H1 (cell line): ENCODE results near the gene NFASC. TPM values are rescaled to one million over a fixed set of nuclear protein-coding genes. Genes with fewer than 3 reads are reported as not detected.

ENCODE experiments used
- CTCF ChIA-PET: fragments of 300-600 bp; sonication (Branson Sonifier 250); formaldehyde crosslinking; loops from one replicate; lab custom pipeline; 2021; ENCODE audit not compliant: partially characterized antibody; lab: Charles Lee
- POLR2A ChIA-PET: fragments of 300-600 bp; sonication (Branson Sonifier 250); formaldehyde crosslinking; loops from one replicate; lab custom pipeline; 2021; ENCODE audit warnings: inconsistent platforms; ENCODE audit not compliant: partially characterized antibody; lab: Charles Lee
- DNase-seq, 2 experiments: peaks; one replicate each; pipeline versions ENCODE4 v3.0.0 to v3.0.0-alpha.2; 2010 to 2022; ENCODE audit warnings: low spot score in 2 of 2, low read depth in 1 of 2, mixed read lengths in 1 of 2
- FAIRE-seq: peaks from 2 replicates; lab custom pipeline; 2011; peaks lifted over from hg19 to GRCh38; lab: Jason Lieb, UNC
- H2AFZ ChIP-seq: 2 replicates; pipeline ENCODE4 v1.8.1; 2012; ENCODE audit warnings: low read length, inconsistent platforms
- H2AK5ac ChIP-seq: 2 replicates; pipeline ENCODE4 v1.6.1; 2013; ENCODE audit warnings: low read depth, low read length
- H2BK120ac ChIP-seq: replicated peaks from 2 replicates; pipeline ENCODE3; 2013; ENCODE audit warnings: low read depth, low read length, inconsistent platforms
- H2BK12ac ChIP-seq: 2 replicates; pipeline ENCODE4 v1.6.1; 2013; ENCODE audit warnings: low read depth, low read length
- H2BK15ac ChIP-seq: 2 replicates; pipeline ENCODE4 v1.6.1; 2013; ENCODE audit warnings: low read length
- H2BK20ac ChIP-seq: 2 replicates; pipeline ENCODE4 v1.6.1; 2013; ENCODE audit warnings: low read length
- H2BK5ac ChIP-seq: 2 replicates; pipeline ENCODE4 v1.6.1; 2013; ENCODE audit warnings: low read depth, low read length
- H3K14ac ChIP-seq: 2 replicates; pipeline ENCODE4 v1.6.1; 2013; ENCODE audit warnings: inconsistent platforms; ENCODE audit not compliant: insufficient read length
- H3K18ac ChIP-seq: 2 replicates; pipeline ENCODE4 v1.6.1; 2013; ENCODE audit warnings: low read length; ENCODE audit errors: extremely low read depth
- H3K23ac ChIP-seq: 2 replicates; pipeline ENCODE4 v1.6.1; 2013; ENCODE audit warnings: inconsistent platforms; ENCODE audit not compliant: insufficient read length
- H3K23me2 ChIP-seq: 2 replicates; pipeline ENCODE4 v1.6.1; 2013; ENCODE audit warnings: low read depth, low read length
- H3K27ac ChIP-seq: 2 replicates; pipeline ENCODE4 v1.6.1; 2011; ENCODE audit warnings: low read depth, low read length, inconsistent platforms
- H3K27me3 ChIP-seq, 4 experiments: replicated peaks in 1 of 4; 1 replicate in 1 of 4; 2 replicates in 3 of 4; pipeline versions ENCODE4 v1.6.1 to v1.8.1; 2011 to 2013; ENCODE audit warnings: low read length in 3 of 4, mild to moderate bottlenecking in 3 of 4, inconsistent platforms in 2 of 4, mixed read lengths in 2 of 4, moderate library complexity in 1 of 4; ENCODE audit not compliant: control insufficient read depth in 3 of 4, insufficient read depth in 3 of 4; ENCODE audit errors: extremely low read depth in 1 of 4
- H3K36me3 ChIP-seq, 4 experiments: 2 replicates each; pipeline versions ENCODE4 v1.6.1 to v1.8.1; 2011 to 2013; ENCODE audit warnings: mild to moderate bottlenecking in 4 of 4, low read length in 3 of 4, moderate library complexity in 2 of 4, control low read depth in 1 of 4, inconsistent platforms in 1 of 4; ENCODE audit not compliant: insufficient read depth in 4 of 4, control insufficient read depth in 2 of 4
- H3K4ac ChIP-seq: replicated peaks from 2 replicates; pipeline ENCODE3; 2013; ENCODE audit warnings: low read length, low read depth, mixed read lengths, inconsistent platforms; ENCODE audit not compliant: insufficient read length
- H3K4me1 ChIP-seq, 4 experiments: replicated peaks in 1 of 4; 1 replicate in 1 of 4; 2 replicates in 3 of 4; pipeline versions ENCODE4 v1.6.1 to v1.8.1; 2011 to 2013; ENCODE audit warnings: low read length in 3 of 4, inconsistent platforms in 2 of 4, mixed read lengths in 1 of 4; ENCODE audit not compliant: insufficient read depth in 4 of 4, control insufficient read depth in 3 of 4
- H3K4me2 ChIP-seq, 2 experiments: 2 replicates each; pipeline versions ENCODE4 v1.6.1 to v1.8.1; 2011 to 2013; ENCODE audit warnings: low read depth in 2 of 2, low read length in 2 of 2, control low read depth in 1 of 2, inconsistent platforms in 1 of 2, mild to moderate bottlenecking in 1 of 2; ENCODE audit not compliant: insufficient read depth in 1 of 2
- H3K4me3 ChIP-seq, 4 experiments: fragments of 200-600, 300-600 bp in 1 of 4; sonication (generic), shearing (Covaris generic), sonication (Bioruptor Twin) in 1 of 4; 2 replicates each; pipeline versions ENCODE4 v1.5.1 to v1.8.1; 2011 to 2016; ENCODE audit warnings: low read length in 4 of 4, low read depth in 3 of 4, control low read depth in 2 of 4, inconsistent platforms in 2 of 4, mild to moderate bottlenecking in 2 of 4, mixed read lengths in 1 of 4, moderate library complexity in 1 of 4; ENCODE audit not compliant: insufficient read depth in 2 of 4; ENCODE audit errors: extremely low read depth in 1 of 4
- H3K56ac ChIP-seq: replicated peaks from 2 replicates; pipeline ENCODE3; 2013; ENCODE audit warnings: low read depth, mild to moderate bottlenecking, mixed read lengths, low read length, inconsistent platforms; ENCODE audit not compliant: insufficient read length
- H3K79me1 ChIP-seq: 2 replicates; pipeline ENCODE4 v1.6.1; 2013; ENCODE audit warnings: low read depth, low read length, control low read depth
- H3K79me2 ChIP-seq, 2 experiments: 2 replicates each; pipeline versions ENCODE4 v1.6.1 to v1.8.1; 2012 to 2013; ENCODE audit warnings: low read length in 2 of 2, mild to moderate bottlenecking in 2 of 2, inconsistent platforms in 1 of 2; ENCODE audit not compliant: insufficient read depth in 2 of 2, control insufficient read depth in 1 of 2
- H3K9ac ChIP-seq, 4 experiments: replicated peaks in 1 of 4; 1 replicate in 1 of 4; 2 replicates in 3 of 4; pipeline versions ENCODE4 v1.6.1 to v1.8.1; 2011 to 2013; ENCODE audit warnings: low read depth in 3 of 4, low read length in 3 of 4, control low read depth in 2 of 4, mild to moderate bottlenecking in 2 of 4, moderate library complexity in 2 of 4, inconsistent platforms in 1 of 4; ENCODE audit errors: extremely low read depth in 1 of 4
- H3K9me3 ChIP-seq, 2 experiments: 2 replicates each; pipeline versions ENCODE4 v1.6.1 to v1.8.1; 2012 to 2013; ENCODE audit warnings: mild to moderate bottlenecking in 2 of 2, moderate library complexity in 2 of 2, control low read depth in 1 of 2, inconsistent platforms in 1 of 2, low read depth in 1 of 2, low read length in 1 of 2, mixed read lengths in 1 of 2; ENCODE audit not compliant: insufficient read depth in 2 of 2
- H4K20me1 ChIP-seq, 2 experiments: replicated peaks in 1 of 2; 2 replicates each; pipeline versions ENCODE3 to v1.8.1; 2011 to 2013; ENCODE audit warnings: inconsistent platforms in 2 of 2, low read length in 2 of 2, mild to moderate bottlenecking in 1 of 2; ENCODE audit not compliant: insufficient read depth in 2 of 2, control insufficient read depth in 1 of 2
- H4K5ac ChIP-seq: 2 replicates; pipeline ENCODE4 v1.6.1; 2013; ENCODE audit warnings: low read length, low read depth, mixed read lengths, inconsistent platforms; ENCODE audit not compliant: insufficient read length
- H4K8ac ChIP-seq: 2 replicates; pipeline ENCODE4 v1.8.0; 2013; ENCODE audit warnings: mild to moderate bottlenecking, moderate library complexity, low read length, inconsistent platforms; ENCODE audit not compliant: insufficient read depth; ENCODE audit errors: extremely low read depth
- H4K91ac ChIP-seq: replicated peaks from 2 replicates; pipeline ENCODE3; 2013; ENCODE audit warnings: low read length, mixed read lengths, inconsistent platforms; ENCODE audit not compliant: insufficient read length
- ASH2L ChIP-seq: fragments of 200-600, 300-600 bp; sonication (generic); IDR thresholded peaks from one replicate; pipeline ENCODE4 v1.7.1; 2017; ENCODE audit warnings: low read length
- CEBPB ChIP-seq: IDR thresholded peaks from 2 replicates; pipeline ENCODE4 v1.6.1; 2012; ENCODE audit warnings: low read depth, low read length
- CREB1 ChIP-seq: IDR thresholded peaks from 2 replicates; pipeline ENCODE4 v1.6.1; 2012; ENCODE audit warnings: inconsistent platforms
- EGR1 ChIP-seq: IDR thresholded peaks from 2 replicates; pipeline ENCODE4 v1.6.1; 2011; ENCODE audit warnings: low read depth, low read length, borderline replicate concordance
- GTF2F1 ChIP-seq: IDR thresholded peaks from 2 replicates; pipeline ENCODE4 v1.6.1; 2012; ENCODE audit warnings: low read depth, low read length, improper control_type of control experiment, borderline replicate concordance
- KDM1A ChIP-seq: fragments of 200-600, 300-600 bp; sonication (generic); IDR thresholded peaks from 2 replicates; pipeline ENCODE4 v1.7.1; 2016; ENCODE audit warnings: mild to moderate bottlenecking, low read length, borderline replicate concordance
- POLR2A ChIP-seq, 2 experiments: IDR thresholded peaks; 1 replicate in 1 of 2; 2 replicates in 1 of 2; pipeline ENCODE4 v1.6.1; 2011; ENCODE audit warnings: low read depth in 2 of 2, low read length in 2 of 2, mild to moderate bottlenecking in 2 of 2; ENCODE audit errors: control extremely low read depth in 1 of 2
- POU5F1 ChIP-seq: IDR thresholded peaks from 2 replicates; pipeline ENCODE4 v1.6.1; 2011; ENCODE audit warnings: low read depth, mild to moderate bottlenecking, low read length, moderate library complexity
- RFX5 ChIP-seq: IDR thresholded peaks from 2 replicates; pipeline ENCODE4 v1.6.1; 2011; ENCODE audit warnings: low read depth, low read length, improper control_type of control experiment, borderline replicate concordance
- SIRT6 ChIP-seq: IDR thresholded peaks from one replicate; pipeline ENCODE4 v1.7.1; 2012; ENCODE audit warnings: low read length, inconsistent platforms
- SIX5 ChIP-seq: IDR thresholded peaks from 2 replicates; pipeline ENCODE4 v1.6.1; 2011; ENCODE audit warnings: mild to moderate bottlenecking, low read depth, low read length
- SP2 ChIP-seq: IDR thresholded peaks from 2 replicates; pipeline ENCODE4 v1.6.1; 2012; ENCODE audit warnings: mild to moderate bottlenecking, low read length, inconsistent platforms
- TBP ChIP-seq: IDR thresholded peaks from 2 replicates; pipeline ENCODE4 v1.6.1; 2011; ENCODE audit warnings: low read depth, low read length, improper control_type of control experiment
- WGBS, 2 experiments: shearing (Covaris generic) in 1 of 2; methylation state at CpG; one replicate each; pipeline versions ENCODE4 v1.1.6 to v1.1.7; 2013 to 2015; ENCODE audit warnings: low lambda C conversion rate in 2 of 2, mixed read lengths in 2 of 2, inconsistent platforms in 1 of 2, low coverage in 1 of 2, missing lambda C conversion rate in 1 of 2; ENCODE audit not compliant: insufficient replicate concordance in 2 of 2, insufficient coverage in 1 of 2, insufficient read length in 1 of 2; ENCODE audit errors: extremely low coverage in 1 of 2, missing lambda C conversion rate in 1 of 2; 5-methylcytosine and 5-hydroxymethylcytosine counted together
- polyA plus RNA-seq, 7 experiments: library from polyadenylated mRNA; depleted of rRNA in 3 of 7; stranded (reverse) in 5 of 7; unstranded in 2 of 7; fragments of >200 nt in 5 of 7; fragments of 200-250 nt in 2 of 7; gene quantifications; 1 replicate in 5 of 7; 2 replicates in 1 of 7; 4 replicates in 1 of 7; pipeline versions ENCODE4 v1.2.1 to v1.2.3, GENCODE V29; 2011 to 2013; ENCODE audit warnings: missing spikeins in 2 of 7, mixed read lengths in 2 of 7
- total RNA-seq: library from RNA; stranded (reverse); fragmentation: NEBNext Ultra II Directional; extraction: Animal tissue kit (Norgen Biotek cat#: 25700); gene quantifications from 2 replicates; pipeline ENCODE4 v1.2.1, GENCODE V29; 2021
- TF ChIP-seq, protein P1 (sequence below), 3 experiments: IDR thresholded peaks; 1 replicate in 2 of 3; 2 replicates in 1 of 3; pipeline versions ENCODE4 v1.5.1 to v1.6.1; 2011; ENCODE audit warnings: low read length in 3 of 3, mild to moderate bottlenecking in 3 of 3, inconsistent platforms in 2 of 3, low read depth in 1 of 3, moderate library complexity in 1 of 3; ENCODE audit not compliant: insufficient read depth in 1 of 3; ENCODE audit errors: control extremely low read depth in 1 of 3

The NFASC gene
- total and polyA plus RNA-seq, 2 of the 8 experiments (the other 6 are each of a cell fraction or from before 2014, with no cell fraction given): 5.0 to 15.2 TPM

DNA sequence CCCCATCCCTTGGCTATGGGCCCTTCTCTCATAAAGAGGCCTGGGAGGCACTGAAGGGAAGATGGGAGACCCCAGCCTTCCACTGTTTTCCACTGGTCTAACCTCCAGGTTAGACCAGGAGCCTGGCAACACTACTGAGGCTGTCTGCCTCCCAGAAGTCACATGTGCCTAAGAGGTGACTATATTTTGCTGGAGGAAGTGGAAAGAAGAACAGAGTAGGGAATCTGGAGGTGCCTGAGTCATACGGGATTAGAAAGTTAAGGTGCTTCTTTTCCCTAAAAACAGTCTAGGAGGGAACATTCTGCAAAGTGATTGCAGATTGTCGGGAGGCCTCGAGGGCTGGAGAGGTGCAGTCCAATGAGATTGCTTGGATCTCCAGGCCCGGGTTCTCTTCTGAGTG is 4.6 kb downstream of the NFASC start:
- H3K4me3 ChIP-seq: no peak overlapping the region
- no peak overlapping the region for H4K91ac ChIP-seq
- no peak overlapping the region for H2AK5ac ChIP-seq
- H3K18ac ChIP-seq: no peak overlapping the region
- H2BK20ac ChIP-seq: no peak overlapping the region
- DNase-seq: no peak
- H2BK15ac ChIP-seq: no peak overlapping the region
- H2BK120ac ChIP-seq: no peak overlapping the region
- H2AFZ ChIP-seq: no peak overlapping the region
- peaks cover 0 to 10% (median 3%) of the 10 kb centered on the region in 4 experiments; a peak in 4 of 7 replicates for H3K4me1 ChIP-seq
- H4K5ac ChIP-seq: no peak overlapping the region
- H3K79me2 ChIP-seq: no peaks in the 10 kb centered on the region
- CTCF ChIA-PET: no interaction called here
- H3K27ac ChIP-seq: no peak overlapping the region
- no peaks in the 10 kb centered on the region for H3K9me3 ChIP-seq
- H3K4me2 ChIP-seq: no peak overlapping the region
- no peak overlapping the region for H3K23ac ChIP-seq
- H3K4ac ChIP-seq: no peak overlapping the region
- POLR2A ChIA-PET: no interaction called here
- no peak for FAIRE-seq
- H3K27me3 ChIP-seq: no peaks in the 10 kb centered on the region
- H3K56ac ChIP-seq: no peak overlapping the region
- no peaks in the 10 kb centered on the region for H3K23me2 ChIP-seq
- no peak overlapping the region for H2BK5ac ChIP-seq
- no peaks in the 10 kb centered on the region for H3K36me3 ChIP-seq
- no peak overlapping the region for H3K14ac ChIP-seq
- no peaks in the 10 kb centered on the region for H4K20me1 ChIP-seq
- no peak overlapping the region for H3K9ac ChIP-seq
- H3K79me1 ChIP-seq: no peaks in the 10 kb centered on the region
- 60% methylated on average over 2 of the region's 4 CpGs; no CpG with 5 or more reads in 1 of the 2 experiments for WGBS, 2 experiments
- H4K8ac ChIP-seq: no peak overlapping the region
- no peak overlapping the region for H2BK12ac ChIP-seq
- TF ChIP-seq KDM1A (no peak), TBP (no peak), SP2 (no peak), POU5F1 (no peak), CREB1 (no peak), EGR1 (no peak), ASH2L (no peak), RFX5 (no peak), SIRT6 (no peak), GTF2F1 (no peak), SIX5 (no peak), POLR2A (IDR thresholded peaks at IDR 0.05; ENCODE audit: control extremely low read depth in 1 of 2, low read depth in 2 of 2, low read length in 2 of 2) (no peak), CEBPB (no peak)
- TF ChIP-seq, protein P1, sequence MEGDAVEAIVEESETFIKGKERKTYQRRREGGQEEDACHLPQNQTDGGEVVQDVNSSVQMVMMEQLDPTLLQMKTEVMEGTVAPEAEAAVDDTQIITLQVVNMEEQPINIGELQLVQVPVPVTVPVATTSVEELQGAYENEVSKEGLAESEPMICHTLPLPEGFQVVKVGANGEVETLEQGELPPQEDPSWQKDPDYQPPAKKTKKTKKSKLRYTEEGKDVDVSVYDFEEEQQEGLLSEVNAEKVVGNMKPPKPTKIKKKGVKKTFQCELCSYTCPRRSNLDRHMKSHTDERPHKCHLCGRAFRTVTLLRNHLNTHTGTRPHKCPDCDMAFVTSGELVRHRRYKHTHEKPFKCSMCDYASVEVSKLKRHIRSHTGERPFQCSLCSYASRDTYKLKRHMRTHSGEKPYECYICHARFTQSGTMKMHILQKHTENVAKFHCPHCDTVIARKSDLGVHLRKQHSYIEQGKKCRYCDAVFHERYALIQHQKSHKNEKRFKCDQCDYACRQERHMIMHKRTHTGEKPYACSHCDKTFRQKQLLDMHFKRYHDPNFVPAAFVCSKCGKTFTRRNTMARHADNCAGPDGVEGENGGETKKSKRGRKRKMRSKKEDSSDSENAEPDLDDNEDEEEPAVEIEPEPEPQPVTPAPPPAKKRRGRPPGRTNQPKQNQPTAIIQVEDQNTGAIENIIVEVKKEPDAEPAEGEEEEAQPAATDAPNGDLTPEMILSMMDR (IDR thresholded peaks at IDR 0.05; ENCODE audit: control extremely low read depth in 1 of 3, insufficient read depth in 1 of 3, low read depth in 1 of 3, low read length in 3 of 3): no peak
